ENCODE data around the gene LRRC3C.
A peak's percentile ranks its signal among the peaks of the same experiment; 100 is the strongest.
"Not testable (repeated sequence)": the region's sequence is repeated elsewhere in the genome, so short reads cannot be mapped to it uniquely, and the experiment has no call there.

The LRRC3C gene

GRCh38 chr17:39946551-39947330, 19.2 kb downstream of the LRRC3C start:
- DNase-seq (ENCODE audit: low read depth in 2 of 2) = no peak

- DNase-seq (ENCODE audit: low read depth in 2 of 2) = not testable (repeated sequence)
Measured at GRCh38 chr17:39948489-39948828, 20.9 kb downstream of the LRRC3C start.

GRCh38 chr17:39949028-39949427, 21.5 kb downstream of the LRRC3C start:
- no peak for DNase-seq (ENCODE audit: low read depth in 2 of 2)

- no peak for DNase-seq (ENCODE audit: low read depth in 2 of 2)
Measured at GRCh38 chr17:39950871-39951348, 23.4 kb downstream of the LRRC3C start.

GRCh38 chr17:39951924-39952679, 24.6 kb downstream of the LRRC3C start:
- no peak for DNase-seq (ENCODE audit: low read depth in 2 of 2)

GRCh38 chr17:39952680-39953470, 25.3 kb downstream of the LRRC3C start:
- DNase-seq (ENCODE audit: low read depth in 2 of 2) = peak; percentile 85 to 91

GRCh38 chr17:39953471-39953888, 25.9 kb downstream of the LRRC3C start:
- no peak for DNase-seq (ENCODE audit: low read depth in 2 of 2)

- no peak for DNase-seq (ENCODE audit: low read depth in 2 of 2)
Measured at GRCh38 chr17:39954876-39955275, 27.3 kb downstream of the LRRC3C start.

GRCh38 chr17:39955726-39956225, 28.2 kb downstream of the LRRC3C start:
- no peak for DNase-seq (ENCODE audit: low read depth in 2 of 2)

GRCh38 chr17:39960524-39961041, 33.1 kb downstream of the LRRC3C start:
- DNase-seq (ENCODE audit: low read depth in 2 of 2) = no peak

- no peak for DNase-seq (ENCODE audit: low read depth in 2 of 2)
Measured at GRCh38 chr17:39962642-39963220, 35.2 kb downstream of the LRRC3C start, which contains the start of gene GSDMA. TSS of gene GSDMA (plus strand) at chr17:39963004. CDS start at chr17:39965688, 2,684 bp downstream.

- peak in 1 of 2 donors; percentile 27 for DNase-seq (ENCODE audit: low read depth in 2 of 2)
Measured at GRCh38 chr17:39963829-39964228, 36.3 kb downstream of the LRRC3C start.

- DNase-seq (ENCODE audit: low read depth in 2 of 2) = no peak
Measured at GRCh38 chr17:39965017-39965699, 37.6 kb downstream of the LRRC3C start.

GRCh38 chr17:39966771-39967170, 39.2 kb downstream of the LRRC3C start:
- no peak for DNase-seq (ENCODE audit: low read depth in 2 of 2)

- DNase-seq (ENCODE audit: low read depth in 2 of 2) = no peak
Measured at GRCh38 chr17:39968761-39969160, 41.2 kb downstream of the LRRC3C start.

- DNase-seq (ENCODE audit: low read depth in 2 of 2) = no peak
Measured at GRCh38 chr17:39969375-39969774, 41.8 kb downstream of the LRRC3C start.

- no peak for DNase-seq (ENCODE audit: low read depth in 2 of 2)
Measured at GRCh38 chr17:39970157-39970692, 42.7 kb downstream of the LRRC3C start.

- no peak for DNase-seq (ENCODE audit: low read depth in 2 of 2)
Measured at GRCh38 chr17:39971076-39971603, 43.6 kb downstream of the LRRC3C start.

GRCh38 chr17:39972271-39972670, 44.7 kb downstream of the LRRC3C start:
- DNase-seq (ENCODE audit: low read depth in 2 of 2) = no peak

- DNase-seq (ENCODE audit: low read depth in 2 of 2) = no peak
Measured at GRCh38 chr17:39973496-39973895, 46.0 kb downstream of the LRRC3C start.

Measured in stimulated activated CD8-positive, alpha-beta memory T cell treated with anti-CD3 and anti-CD28 coated beads, Interleukin-15, amount 100 ng/mL, for 4 hours (primary cell).